Esophagus muscularis mucosa (tissue), 4 donors: ENCODE results near the gene KLF16. TPM values are rescaled to one million over a fixed set of nuclear protein-coding genes. Genes with fewer than 3 reads are reported as not detected.
A peak's percentile ranks its signal among the peaks of the same experiment; 100 is the strongest.

Experiments used
- DNase-seq: peaks from one replicate; pipeline ENCODE4 v3.0.0-alpha.2; 2017; ENCODE audit errors: extremely low spot score
- H3K27ac ChIP-seq, 4 donors: fragments of 200-600 bp; sonication (generic); replicated peaks in 1 of 4; 1 replicate in 3 of 4; 2 replicates in 1 of 4; pipeline ENCODE4 v1.5.1; 2016 to 2019; ENCODE audit warnings: mild to moderate bottlenecking in 1 of 4
- H3K27me3 ChIP-seq, 4 donors: fragments of 200-600 bp; sonication (generic); one replicate each; pipeline versions ENCODE4 v1.5.1 to v1.6.0; 2016 to 2019
- H3K36me3 ChIP-seq, 4 donors: fragments of 200-600 bp; sonication (generic); one replicate each; pipeline ENCODE4 v1.5.1; 2016 to 2019
- H3K4me1 ChIP-seq, 4 donors: fragments of 200-600 bp; sonication (generic); one replicate each; pipeline ENCODE4 v1.5.1; 2016 to 2019
- H3K4me3 ChIP-seq, 4 donors: fragments of 200-600 bp; sonication (generic); 1 replicate in 2 of 4; 2 replicates in 2 of 4; pipeline ENCODE4 v1.5.1; 2016 to 2019; ENCODE audit warnings: mild to moderate bottlenecking in 4 of 4, moderate library complexity in 1 of 4
- H3K9me3 ChIP-seq, 4 donors: fragments of 200-600 bp; sonication (generic); 1 replicate in 3 of 4; 2 replicates in 1 of 4; pipeline ENCODE4 v1.5.1; 2016 to 2019
- EP300 ChIP-seq: sonication (generic); formaldehyde crosslinking; IDR thresholded peaks from one replicate; pipeline ENCODE4 v1.6.1; 2017; ENCODE audit warnings: antibody characterized with exemption
- POLR2A ChIP-seq: fragments of 450-650 bp; IDR thresholded peaks from one replicate; pipeline ENCODE4 v1.6.1; 2017; ENCODE audit warnings: antibody characterized with exemption, moderate library complexity, mild to moderate bottlenecking, low read depth
- POLR2AphosphoS5 ChIP-seq, 2 donors: sonication (generic); formaldehyde crosslinking; IDR thresholded peaks; one replicate each; pipeline ENCODE4 v1.6.1; 2017; ENCODE audit warnings: antibody characterized with exemption in 2 of 2
- WGBS: methylation state at CpG from one replicate; pipeline ENCODE4 v1.1.5; 2018; 5-methylcytosine and 5-hydroxymethylcytosine counted together
- intact Hi-C: fragments of 100-400 bp; cut with DNase I; formaldehyde crosslinking; loops from one replicate; pipeline ENCODE4 v1.15.1; 2023
- total RNA-seq, 4 donors: library from RNA; depleted of rRNA; stranded (reverse); fragments of >200 nt; gene quantifications; one replicate each; pipeline versions ENCODE4 v1.1.0 to v1.2.1, GENCODE V29; 2016
- TF ChIP-seq, protein P1 (sequence below), 3 experiments: fragments of 200-600 bp in 2 of 3; fragments of 450-650 bp in 1 of 3; sonication (generic) in 2 of 3; IDR thresholded peaks; one replicate each; pipeline ENCODE4 v1.5.1; 2017 to 2019; ENCODE audit warnings: antibody characterized with exemption in 3 of 3, mild to moderate bottlenecking in 2 of 3, moderate library complexity in 1 of 3

KLF16 gene
- total RNA-seq, 4 donors from 2014 or later: 2.5 to 10.8 (median 8.5) TPM

GRCh38 chr19:1860821-1861598 lies 2.4 kb downstream of the KLF16 start:
- TF ChIP-seq EP300 (no peak), POLR2AphosphoS5 (IDR thresholded peaks at IDR 0.05) (no peak), POLR2A (no peak)
- TF ChIP-seq, protein P1, sequence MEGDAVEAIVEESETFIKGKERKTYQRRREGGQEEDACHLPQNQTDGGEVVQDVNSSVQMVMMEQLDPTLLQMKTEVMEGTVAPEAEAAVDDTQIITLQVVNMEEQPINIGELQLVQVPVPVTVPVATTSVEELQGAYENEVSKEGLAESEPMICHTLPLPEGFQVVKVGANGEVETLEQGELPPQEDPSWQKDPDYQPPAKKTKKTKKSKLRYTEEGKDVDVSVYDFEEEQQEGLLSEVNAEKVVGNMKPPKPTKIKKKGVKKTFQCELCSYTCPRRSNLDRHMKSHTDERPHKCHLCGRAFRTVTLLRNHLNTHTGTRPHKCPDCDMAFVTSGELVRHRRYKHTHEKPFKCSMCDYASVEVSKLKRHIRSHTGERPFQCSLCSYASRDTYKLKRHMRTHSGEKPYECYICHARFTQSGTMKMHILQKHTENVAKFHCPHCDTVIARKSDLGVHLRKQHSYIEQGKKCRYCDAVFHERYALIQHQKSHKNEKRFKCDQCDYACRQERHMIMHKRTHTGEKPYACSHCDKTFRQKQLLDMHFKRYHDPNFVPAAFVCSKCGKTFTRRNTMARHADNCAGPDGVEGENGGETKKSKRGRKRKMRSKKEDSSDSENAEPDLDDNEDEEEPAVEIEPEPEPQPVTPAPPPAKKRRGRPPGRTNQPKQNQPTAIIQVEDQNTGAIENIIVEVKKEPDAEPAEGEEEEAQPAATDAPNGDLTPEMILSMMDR (IDR thresholded peaks at IDR 0.05): no peak
- no peak for DNase-seq
- Histone ChIP-seq H3K27ac (peak overlapping the region; percentile 54 to 89 (median 72)), H3K9me3 (no peaks in the 10 kb centered on the region), H3K27me3 (peaks cover 0 to 62% (median 10%) of the 10 kb centered on the region in 4 donors), H3K36me3 (no peaks in the 10 kb centered on the region), H3K4me1 (peaks cover 57 to 85% (median 77%) of the 10 kb centered on the region in 4 donors), H3K4me3 (peak overlapping the region; percentile 72 to 94 (median 80))
- WGBS: 59% methylated on average over 27 of the region's 28 CpGs
- intact Hi-C loops: no loop called here

DNA sequence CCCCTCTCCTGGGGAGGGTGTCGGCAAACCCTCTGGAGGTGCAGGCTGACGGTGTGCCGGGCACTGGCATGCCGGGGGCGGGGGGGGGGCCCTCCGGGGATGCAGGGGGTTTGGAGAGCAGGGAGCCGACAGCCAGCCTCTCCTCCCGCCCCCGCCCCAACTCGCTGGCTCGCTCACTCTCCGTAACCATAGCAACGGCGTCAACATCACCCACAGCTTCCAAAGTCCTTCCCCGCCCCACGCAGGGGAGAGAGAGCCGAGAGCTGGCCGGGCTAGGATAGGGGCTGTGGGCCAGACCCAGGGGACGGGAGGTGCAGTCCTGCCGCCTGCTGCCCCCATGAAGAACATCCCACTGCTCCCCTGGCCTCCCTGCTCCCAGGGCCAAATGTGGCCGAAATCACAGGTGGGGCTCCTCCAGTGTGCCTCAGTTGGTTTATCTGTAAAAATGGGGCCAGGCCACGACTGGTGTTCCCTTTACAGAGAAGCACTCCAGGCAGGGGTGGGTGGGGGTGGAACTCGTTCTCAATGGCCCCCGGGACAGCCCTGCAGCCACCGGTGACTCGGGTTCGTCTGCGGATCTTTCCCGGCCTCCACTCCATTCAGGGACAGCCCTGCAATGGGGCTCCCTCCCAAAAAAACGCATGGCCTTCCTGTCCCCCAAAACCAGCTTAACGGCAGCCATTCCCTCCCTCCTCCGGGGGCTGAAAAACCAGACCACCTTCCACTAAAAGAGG lies 3.2 kb downstream of the KLF16 start:
- TF ChIP-seq POLR2AphosphoS5 (IDR thresholded peaks at IDR 0.05) (no peak), EP300 (no peak), POLR2A (no peak)
- TF ChIP-seq, protein P1 (IDR thresholded peaks at IDR 0.05): no peak
- peak overlapping the region; percentile 54 to 89 (median 72) for H3K27ac ChIP-seq
- intact Hi-C loops: no loop called here
- peaks cover 0 to 66% (median 10%) of the 10 kb centered on the region in 4 donors for H3K27me3 ChIP-seq
- WGBS: 45% methylated on average over 9 of the region's 32 CpGs
- H3K9me3 ChIP-seq: no peaks in the 10 kb centered on the region
- peaks cover 63 to 89% (median 85%) of the 10 kb centered on the region in 4 donors for H3K4me1 ChIP-seq
- peak overlapping the region in 3 of 4 donors; percentile 0 to 83 (median 4) for H3K4me3 ChIP-seq
- H3K36me3 ChIP-seq: no peaks in the 10 kb centered on the region
- no peak for DNase-seq

DNA sequence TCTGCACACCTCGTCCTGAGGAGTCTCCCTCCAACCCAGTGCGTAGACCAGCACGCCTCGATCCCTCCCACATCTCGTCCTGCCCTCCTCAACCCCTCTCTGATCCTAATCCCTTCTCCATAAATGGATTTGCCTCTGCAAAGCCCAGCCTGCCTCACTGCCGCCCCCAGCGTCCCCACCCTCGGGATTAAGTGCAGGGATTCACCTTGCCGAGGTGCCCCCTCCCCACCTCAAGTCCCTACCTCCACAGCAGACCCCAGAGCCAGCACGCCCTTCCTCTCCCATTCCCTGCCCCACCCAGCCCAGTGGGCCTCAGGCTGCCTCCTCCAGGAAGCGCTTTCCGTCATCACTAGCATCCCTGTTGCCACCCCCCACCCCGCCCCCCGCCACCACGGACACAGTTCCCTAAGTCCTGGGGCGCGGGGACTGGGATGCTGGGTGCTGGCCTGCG lies 4.0 kb downstream of the KLF16 start:
- Histone ChIP-seq H3K4me3 (peak overlapping the region in 2 of 4 donors; percentile 0 to 83), H3K9me3 (no peaks in the 10 kb centered on the region), H3K4me1 (peaks cover 67 to 89% (median 85%) of the 10 kb centered on the region in 4 donors), H3K36me3 (peaks cover 0 to under 1% (median 0%) of the 10 kb centered on the region in 4 donors), H3K27ac (peak overlapping the region; percentile 54 to 89 (median 72)), H3K27me3 (peaks cover 0 to 67% (median 10%) of the 10 kb centered on the region in 4 donors)
- WGBS: 40% methylated on average over 15 of the region's 18 CpGs
- intact Hi-C loops: no loop called here
- DNase-seq: no peak
- TF ChIP-seq POLR2AphosphoS5 (IDR thresholded peaks at IDR 0.05) (no peak), EP300 (no peak), POLR2A (no peak)
- TF ChIP-seq, protein P1 (IDR thresholded peaks at IDR 0.05): no peak

DNA sequence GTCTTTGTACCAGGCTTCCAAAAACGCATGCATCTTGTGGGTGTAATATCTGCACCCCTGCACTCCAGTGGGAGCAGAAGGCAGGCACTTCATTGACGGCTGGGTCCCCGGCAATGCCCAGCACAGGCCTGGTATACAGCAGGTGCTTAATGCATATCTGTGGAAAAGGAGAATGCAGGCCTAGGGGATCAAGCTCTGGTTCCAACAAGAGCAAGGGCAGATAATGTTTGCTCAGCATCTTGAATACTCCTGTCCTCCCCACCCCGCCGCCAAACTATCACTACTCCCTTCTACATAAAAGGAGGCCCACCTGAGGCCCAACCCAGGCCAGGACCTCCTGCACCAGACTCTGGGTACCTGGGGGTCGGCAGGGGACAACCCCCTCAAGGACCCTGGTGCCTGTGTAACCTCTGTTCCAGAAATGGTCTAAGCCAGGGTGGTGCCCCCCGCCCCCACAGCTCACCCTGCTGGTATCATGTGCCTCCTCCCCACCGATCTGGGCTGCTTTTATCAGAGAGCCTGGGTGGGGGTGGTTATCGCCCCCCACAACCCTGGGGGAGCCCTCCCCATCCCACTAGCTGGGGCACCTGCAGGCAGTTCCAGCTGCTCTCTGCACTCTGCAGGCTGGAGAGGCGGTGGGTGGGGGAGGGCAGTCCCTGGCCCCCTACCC lies 4.8 kb downstream of the KLF16 start:
- Histone ChIP-seq H3K36me3 (peaks cover 0 to 5% (median 0%) of the 10 kb centered on the region in 4 donors), H3K27ac (peak overlapping the region; percentile 75 to 91 (median 86)), H3K4me1 (peaks cover 75 to 95% (median 91%) of the 10 kb centered on the region in 4 donors), H3K9me3 (no peaks in the 10 kb centered on the region), H3K27me3 (peaks cover 0 to 75% (median 10%) of the 10 kb centered on the region in 4 donors), H3K4me3 (no peak overlapping the region)
- WGBS: 64% methylated on average over 6 of the region's 10 CpGs
- TF ChIP-seq EP300 (no peak), POLR2A (no peak), POLR2AphosphoS5 (IDR thresholded peaks at IDR 0.05) (no peak)
- TF ChIP-seq, protein P1 (IDR thresholded peaks at IDR 0.05): no peak
- intact Hi-C loops: no loop called here
- no peak for DNase-seq
